ENCODE results near the gene ISG15.

DNA sequence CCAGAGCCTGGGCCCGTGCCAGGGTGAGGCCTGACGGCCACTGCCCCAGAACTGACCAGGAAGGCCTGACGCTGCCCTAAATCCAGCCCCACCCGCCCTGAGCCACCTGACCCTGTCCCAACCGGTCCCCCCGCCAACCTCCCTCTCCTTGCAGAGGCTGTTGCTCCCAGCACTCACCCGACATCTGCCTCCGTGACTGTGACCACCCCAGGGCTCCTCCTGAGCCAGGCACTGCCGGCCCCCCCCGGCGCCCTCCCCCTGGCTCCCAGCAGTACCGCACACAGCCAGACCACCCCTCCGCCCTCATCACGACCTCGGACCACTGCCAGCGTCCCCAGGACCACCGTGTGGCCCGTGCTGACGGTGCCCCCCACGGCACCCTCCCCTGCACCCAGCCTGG lies 32.9 kb downstream of the ISG15 start:
- TF ChIP-seq, protein P1, sequence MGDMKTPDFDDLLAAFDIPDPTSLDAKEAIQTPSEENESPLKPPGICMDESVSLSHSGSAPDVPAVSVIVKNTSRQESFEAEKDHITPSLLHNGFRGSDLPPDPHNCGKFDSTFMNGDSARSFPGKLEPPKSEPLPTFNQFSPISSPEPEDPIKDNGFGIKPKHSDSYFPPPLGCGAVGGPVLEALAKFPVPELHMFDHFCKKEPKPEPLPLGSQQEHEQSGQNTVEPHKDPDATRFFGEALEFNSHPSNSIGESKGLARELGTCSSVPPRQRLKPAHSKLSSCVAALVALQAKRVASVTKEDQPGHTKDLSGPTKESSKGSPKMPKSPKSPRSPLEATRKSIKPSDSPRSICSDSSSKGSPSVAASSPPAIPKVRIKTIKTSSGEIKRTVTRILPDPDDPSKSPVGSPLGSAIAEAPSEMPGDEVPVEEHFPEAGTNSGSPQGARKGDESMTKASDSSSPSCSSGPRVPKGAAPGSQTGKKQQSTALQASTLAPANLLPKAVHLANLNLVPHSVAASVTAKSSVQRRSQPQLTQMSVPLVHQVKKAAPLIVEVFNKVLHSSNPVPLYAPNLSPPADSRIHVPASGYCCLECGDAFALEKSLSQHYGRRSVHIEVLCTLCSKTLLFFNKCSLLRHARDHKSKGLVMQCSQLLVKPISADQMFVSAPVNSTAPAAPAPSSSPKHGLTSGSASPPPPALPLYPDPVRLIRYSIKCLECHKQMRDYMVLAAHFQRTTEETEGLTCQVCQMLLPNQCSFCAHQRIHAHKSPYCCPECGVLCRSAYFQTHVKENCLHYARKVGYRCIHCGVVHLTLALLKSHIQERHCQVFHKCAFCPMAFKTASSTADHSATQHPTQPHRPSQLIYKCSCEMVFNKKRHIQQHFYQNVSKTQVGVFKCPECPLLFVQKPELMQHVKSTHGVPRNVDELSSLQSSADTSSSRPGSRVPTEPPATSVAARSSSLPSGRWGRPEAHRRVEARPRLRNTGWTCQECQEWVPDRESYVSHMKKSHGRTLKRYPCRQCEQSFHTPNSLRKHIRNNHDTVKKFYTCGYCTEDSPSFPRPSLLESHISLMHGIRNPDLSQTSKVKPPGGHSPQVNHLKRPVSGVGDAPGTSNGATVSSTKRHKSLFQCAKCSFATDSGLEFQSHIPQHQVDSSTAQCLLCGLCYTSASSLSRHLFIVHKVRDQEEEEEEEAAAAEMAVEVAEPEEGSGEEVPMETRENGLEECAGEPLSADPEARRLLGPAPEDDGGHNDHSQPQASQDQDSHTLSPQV (IDR thresholded peaks at IDR 0.05), result no peak
- TF ChIP-seq, protein P2, sequence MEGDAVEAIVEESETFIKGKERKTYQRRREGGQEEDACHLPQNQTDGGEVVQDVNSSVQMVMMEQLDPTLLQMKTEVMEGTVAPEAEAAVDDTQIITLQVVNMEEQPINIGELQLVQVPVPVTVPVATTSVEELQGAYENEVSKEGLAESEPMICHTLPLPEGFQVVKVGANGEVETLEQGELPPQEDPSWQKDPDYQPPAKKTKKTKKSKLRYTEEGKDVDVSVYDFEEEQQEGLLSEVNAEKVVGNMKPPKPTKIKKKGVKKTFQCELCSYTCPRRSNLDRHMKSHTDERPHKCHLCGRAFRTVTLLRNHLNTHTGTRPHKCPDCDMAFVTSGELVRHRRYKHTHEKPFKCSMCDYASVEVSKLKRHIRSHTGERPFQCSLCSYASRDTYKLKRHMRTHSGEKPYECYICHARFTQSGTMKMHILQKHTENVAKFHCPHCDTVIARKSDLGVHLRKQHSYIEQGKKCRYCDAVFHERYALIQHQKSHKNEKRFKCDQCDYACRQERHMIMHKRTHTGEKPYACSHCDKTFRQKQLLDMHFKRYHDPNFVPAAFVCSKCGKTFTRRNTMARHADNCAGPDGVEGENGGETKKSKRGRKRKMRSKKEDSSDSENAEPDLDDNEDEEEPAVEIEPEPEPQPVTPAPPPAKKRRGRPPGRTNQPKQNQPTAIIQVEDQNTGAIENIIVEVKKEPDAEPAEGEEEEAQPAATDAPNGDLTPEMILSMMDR (IDR thresholded peaks at IDR 0.05 in 2 of 3, conservative IDR thresholded peaks at IDR 0.05 in 1 of 3; ENCODE audit: insufficient read depth in 2 of 3, low read depth in 1 of 3, low read length in 3 of 3), result no peak
- TF ChIP-seq MYC (IDR thresholded peaks at IDR 0.05; ENCODE audit: low read depth, low read length) (no peak), MYC (CRISPR knock-in tag; IDR thresholded peaks at IDR 0.05; ENCODE audit: borderline replicate concordance, low read depth) (no peak), NR2C2 (CRISPR knock-in tag; IDR thresholded peaks at IDR 0.05) (no peak), NR2C2 (tag; IDR thresholded peaks at IDR 0.05) (no peak), POLR3G (IDR thresholded peaks at IDR 0.05; ENCODE audit: extremely low read depth, insufficient read length, insufficient replicate concordance) (no peak), HDAC2 (IDR thresholded peaks at IDR 0.05) (no peak), ELF4 (CRISPR knock-in tag; IDR thresholded peaks at IDR 0.05) (no peak)
- TF ChIP-seq, protein P3, sequence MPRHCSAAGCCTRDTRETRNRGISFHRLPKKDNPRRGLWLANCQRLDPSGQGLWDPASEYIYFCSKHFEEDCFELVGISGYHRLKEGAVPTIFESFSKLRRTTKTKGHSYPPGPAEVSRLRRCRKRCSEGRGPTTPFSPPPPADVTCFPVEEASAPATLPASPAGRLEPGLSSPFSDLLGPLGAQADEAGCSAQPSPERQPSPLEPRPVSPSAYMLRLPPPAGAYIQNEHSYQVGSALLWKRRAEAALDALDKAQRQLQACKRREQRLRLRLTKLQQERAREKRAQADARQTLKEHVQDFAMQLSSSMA (CRISPR knock-in tag; IDR thresholded peaks at IDR 0.05), result no peak
